Measurements from ENCODE around the gene LASP1NB.
"Not testable (repeated sequence)": the region's sequence is repeated elsewhere in the genome, so short reads cannot be mapped to it uniquely, and the experiment has no call there.

Gene LASP1NB

GRCh38 chr17:38908676-38909181, 16.7 kb upstream of the LASP1NB start:
- TF ChIP-seq FOXP2 (optimal IDR thresholded peaks at IDR 0.05; ENCODE audit: control extremely low read depth, extremely low read length, insufficient read depth) (no peak), EZH2 (IDR thresholded peaks at IDR 0.05) (no peak), POLR2AphosphoS5 (IDR thresholded peaks at IDR 0.05; ENCODE audit: borderline replicate concordance, low read depth, low read length) (no peak)
- H3K36me3 ChIP-seq (ENCODE audit: insufficient read depth, low read length): peaks cover 11% of the 10 kb centered on the region
- no peaks in the 10 kb centered on the region for H3K9me3 ChIP-seq (ENCODE audit: low read depth, low read length)
- H3K27ac ChIP-seq: no peak overlapping the region
- H3K4me3 ChIP-seq: no peak overlapping the region
- no peak overlapping the region for H3K9ac ChIP-seq (ENCODE audit: insufficient read length)
- DNase-seq (ENCODE audit: low read depth, low spot score): no peak

DNA sequence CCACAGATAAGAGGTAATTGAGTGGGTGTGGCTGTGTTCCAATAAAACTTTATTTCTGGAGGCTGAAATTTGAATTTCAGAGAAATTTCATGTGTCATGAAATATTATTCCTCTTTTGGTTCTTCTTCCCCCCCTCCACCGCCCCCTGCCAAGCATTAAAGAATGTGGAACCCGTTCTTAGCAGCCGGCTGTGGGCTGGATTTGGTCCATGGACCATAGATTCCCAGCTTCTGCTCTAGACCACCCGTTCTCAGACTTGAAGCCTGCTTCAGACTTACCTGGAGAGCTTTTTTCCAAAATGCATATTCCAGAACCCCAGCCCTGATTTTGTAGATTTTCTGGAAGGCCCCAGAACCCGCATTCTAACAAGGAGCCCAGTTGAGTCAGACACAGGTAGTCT, 15.1 kb upstream of the LASP1NB start:
- no peak for DNase-seq (ENCODE audit: low read depth, low spot score)
- no peak overlapping the region for H3K9ac ChIP-seq (ENCODE audit: insufficient read length)
- H3K27ac ChIP-seq: peak overlapping the region; percentile 54; the same call in 1 of the 2 replicates
- peaks cover 12% of the 10 kb centered on the region; the same call in 1 of the 2 replicates for H3K36me3 ChIP-seq (ENCODE audit: insufficient read depth, low read length)
- no peaks in the 10 kb centered on the region for H3K9me3 ChIP-seq (ENCODE audit: low read depth, low read length)
- TF ChIP-seq EZH2 (IDR thresholded peaks at IDR 0.05) (no peak), FOXP2 (optimal IDR thresholded peaks at IDR 0.05; ENCODE audit: control extremely low read depth, extremely low read length, insufficient read depth) (no peak), POLR2AphosphoS5 (IDR thresholded peaks at IDR 0.05; ENCODE audit: borderline replicate concordance, low read depth, low read length) (no peak)
- H3K4me3 ChIP-seq: no peak overlapping the region

- Histone ChIP-seq H3K36me3 (ENCODE audit: insufficient read depth, low read length) (peaks cover 18% of the 10 kb centered on the region; the same call in 1 of the 2 replicates), H3K9ac (ENCODE audit: insufficient read length) (no peak overlapping the region), H3K4me3 (no peak overlapping the region), H3K9me3 (ENCODE audit: low read depth, low read length) (no peaks in the 10 kb centered on the region), H3K27ac (no peak overlapping the region)
- no peak for TF ChIP-seq POLR2AphosphoS5 (IDR thresholded peaks at IDR 0.05; ENCODE audit: borderline replicate concordance, low read depth, low read length)
- no peak for TF ChIP-seq FOXP2 (optimal IDR thresholded peaks at IDR 0.05; ENCODE audit: control extremely low read depth, extremely low read length, insufficient read depth)
- no peak for TF ChIP-seq EZH2 (IDR thresholded peaks at IDR 0.05)
- DNase-seq (ENCODE audit: low read depth, low spot score): no peak
Observed at GRCh38 chr17:38911081-38911730, 14.2 kb upstream of the LASP1NB start.

DNA sequence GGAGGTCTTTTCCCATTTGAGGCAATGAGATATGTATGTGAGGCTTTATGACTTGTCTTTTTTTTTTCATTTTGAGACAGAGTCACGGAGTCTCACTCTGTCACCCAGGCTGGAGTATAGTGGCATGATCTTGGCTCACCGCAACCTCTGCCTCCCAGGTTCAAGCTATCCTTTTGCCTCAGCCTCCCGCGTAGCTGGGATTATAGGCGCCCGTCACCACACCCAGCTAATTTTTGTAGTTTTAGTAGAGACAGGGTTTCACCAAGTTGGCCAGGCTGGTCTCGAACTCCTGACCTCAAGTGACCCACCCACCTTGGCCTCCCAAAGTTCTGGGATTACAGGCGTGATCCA, 13.7 kb upstream of the LASP1NB start:
- H3K27ac ChIP-seq; H3K4me3 ChIP-seq; H3K9ac ChIP-seq (ENCODE audit: insufficient read length); DNase-seq (ENCODE audit: low read depth, low spot score); H3K9me3 ChIP-seq (ENCODE audit: low read depth, low read length): not testable (repeated sequence)
- H3K36me3 ChIP-seq (ENCODE audit: insufficient read depth, low read length): peaks cover 18% of the 10 kb centered on the region; the same call in 1 of the 2 replicates

DNA sequence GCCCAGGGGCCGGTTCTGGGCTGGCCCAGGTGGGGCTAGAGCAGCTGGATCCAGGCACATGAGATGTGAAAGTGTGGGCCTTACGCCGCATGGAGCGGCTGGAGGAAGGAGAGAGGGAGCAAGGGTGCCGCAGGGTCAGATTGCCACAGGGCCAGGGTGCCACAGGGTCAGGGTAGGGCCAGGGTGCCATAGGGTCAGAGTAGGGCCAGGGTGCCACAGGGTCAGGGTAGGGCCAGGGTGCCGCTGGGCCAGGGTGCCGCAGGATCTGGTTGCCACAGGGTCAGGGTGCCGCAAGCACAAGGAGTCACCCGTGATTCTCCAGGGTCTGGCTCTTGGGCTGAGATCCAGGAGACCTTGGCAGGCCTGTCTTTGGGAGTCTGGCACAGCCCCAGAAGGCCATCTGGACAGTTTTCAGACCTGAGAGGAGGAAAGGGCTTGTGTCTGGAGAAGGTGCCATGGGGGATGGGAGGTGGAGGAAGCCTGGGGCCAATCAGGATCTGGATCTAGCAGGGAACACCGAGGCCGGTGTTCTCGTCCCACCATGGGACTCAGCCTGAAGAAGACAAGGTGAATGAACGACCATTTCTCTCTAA, 13.1 kb upstream of the LASP1NB start:
- Histone ChIP-seq H3K9me3 (ENCODE audit: low read depth, low read length) (no peaks in the 10 kb centered on the region), H3K4me3 (no peak overlapping the region), H3K36me3 (ENCODE audit: insufficient read depth, low read length) (peaks cover 19% of the 10 kb centered on the region), H3K9ac (ENCODE audit: insufficient read length) (no peak overlapping the region), H3K27ac (no peak overlapping the region)
- no peak for TF ChIP-seq EZH2 (IDR thresholded peaks at IDR 0.05)
- no peak for DNase-seq (ENCODE audit: low read depth, low spot score)

GRCh38 chr17:38914741-38915638, 10.4 kb upstream of the LASP1NB start:
- TF ChIP-seq FOXP2 (optimal IDR thresholded peaks at IDR 0.05; ENCODE audit: control extremely low read depth, extremely low read length, insufficient read depth) (no peak), POLR2AphosphoS5 (IDR thresholded peaks at IDR 0.05; ENCODE audit: borderline replicate concordance, low read depth, low read length) (no peak), EZH2 (IDR thresholded peaks at IDR 0.05) (no peak)
- DNase-seq (ENCODE audit: low read depth, low spot score): no peak
- no peak overlapping the region for H3K9ac ChIP-seq (ENCODE audit: insufficient read length)
- H3K9me3 ChIP-seq (ENCODE audit: low read depth, low read length): no peaks in the 10 kb centered on the region
- H3K4me3 ChIP-seq: no peak overlapping the region
- H3K27ac ChIP-seq: no peak overlapping the region
- H3K36me3 ChIP-seq (ENCODE audit: insufficient read depth, low read length): peaks cover 32% of the 10 kb centered on the region

DNA sequence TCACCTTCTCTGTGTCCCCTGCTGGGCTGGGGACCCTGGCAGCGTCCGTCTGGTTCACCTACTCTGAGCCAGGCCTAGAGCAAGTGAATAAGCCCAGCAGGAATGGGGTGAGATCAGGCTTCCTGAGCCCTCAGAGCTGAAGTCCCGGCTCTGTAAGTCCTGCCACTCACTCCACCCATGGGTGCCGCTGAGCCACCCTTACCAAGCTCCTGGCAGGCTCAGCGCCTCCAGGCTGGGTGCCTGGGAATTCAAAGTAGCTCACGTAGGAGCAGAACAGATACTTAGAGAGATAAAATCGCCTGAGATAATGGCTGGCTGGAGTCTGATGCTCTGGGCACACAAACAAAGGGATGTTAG, 9.8 kb upstream of the LASP1NB start:
- Histone ChIP-seq H3K9me3 (ENCODE audit: low read depth, low read length) (no peaks in the 10 kb centered on the region), H3K4me3 (no peak overlapping the region), H3K9ac (ENCODE audit: insufficient read length) (no peak overlapping the region), H3K36me3 (ENCODE audit: insufficient read depth, low read length) (peaks cover 32% of the 10 kb centered on the region), H3K27ac (no peak overlapping the region)
- DNase-seq (ENCODE audit: low read depth, low spot score): no peak
- no peak for TF ChIP-seq FOXP2 (optimal IDR thresholded peaks at IDR 0.05; ENCODE audit: control extremely low read depth, extremely low read length, insufficient read depth)

GRCh38 chr17:38916771-38917170, 8.6 kb upstream of the LASP1NB start:
- H3K36me3 ChIP-seq (ENCODE audit: insufficient read depth, low read length): peaks cover 32% of the 10 kb centered on the region
- H3K9me3 ChIP-seq (ENCODE audit: low read depth, low read length): no peaks in the 10 kb centered on the region
- H3K27ac ChIP-seq: no peak overlapping the region
- DNase-seq (ENCODE audit: low read depth, low spot score): no peak
- no peak for TF ChIP-seq FOXP2 (optimal IDR thresholded peaks at IDR 0.05; ENCODE audit: control extremely low read depth, extremely low read length, insufficient read depth)
- TF ChIP-seq POLR2AphosphoS5 (IDR thresholded peaks at IDR 0.05; ENCODE audit: borderline replicate concordance, low read depth, low read length): no peak
- TF ChIP-seq EZH2 (IDR thresholded peaks at IDR 0.05): no peak
- no peak overlapping the region for H3K4me3 ChIP-seq
- no peak overlapping the region for H3K9ac ChIP-seq (ENCODE audit: insufficient read length)
